Stimulated activated CD4-positive, alpha-beta T cell treated with anti-CD3 and anti-CD28 coated beads, TNF-alpha, amount 100 ng/mL, for 1 hour (primary cell): Measurements from ENCODE around the gene MT1A.
A peak's percentile ranks its signal among the peaks of the same experiment; 100 is the strongest.

Experiments
- DNase-seq, 3 donors: peaks; one replicate each; pipeline ENCODE4 v3.0.0-alpha.2; 2020; ENCODE audit warnings: low read depth in 3 of 3, low spot score in 1 of 3

The MT1A gene

GRCh38 chr16:56637814-56638750 is at the start of gene MT1A:
Gene MT1A, plus strand, starts transcription at chr16:56638666. Its CDS starts 73 bp downstream, at chr16:56638739.
- DNase-seq = no peak

DNA sequence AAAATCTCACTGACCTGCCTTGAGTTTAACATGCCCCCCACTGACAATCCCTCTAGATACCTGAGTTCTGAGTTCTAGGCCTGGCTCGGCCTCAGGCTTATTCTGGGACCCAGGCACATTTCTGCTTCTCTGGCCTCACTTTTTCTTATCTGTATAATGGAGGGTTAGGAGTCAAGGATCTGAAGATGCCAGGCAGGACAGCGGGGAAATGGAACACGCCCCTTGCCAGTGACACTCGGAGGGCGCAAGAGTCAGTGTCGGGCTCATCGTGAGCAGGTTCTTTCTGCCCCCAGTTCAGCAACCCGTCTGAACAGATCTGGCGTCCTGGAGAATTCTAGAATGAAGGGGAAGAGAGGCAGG is 49.7 kb upstream of the MT1A start:
- no peak for DNase-seq

DNA sequence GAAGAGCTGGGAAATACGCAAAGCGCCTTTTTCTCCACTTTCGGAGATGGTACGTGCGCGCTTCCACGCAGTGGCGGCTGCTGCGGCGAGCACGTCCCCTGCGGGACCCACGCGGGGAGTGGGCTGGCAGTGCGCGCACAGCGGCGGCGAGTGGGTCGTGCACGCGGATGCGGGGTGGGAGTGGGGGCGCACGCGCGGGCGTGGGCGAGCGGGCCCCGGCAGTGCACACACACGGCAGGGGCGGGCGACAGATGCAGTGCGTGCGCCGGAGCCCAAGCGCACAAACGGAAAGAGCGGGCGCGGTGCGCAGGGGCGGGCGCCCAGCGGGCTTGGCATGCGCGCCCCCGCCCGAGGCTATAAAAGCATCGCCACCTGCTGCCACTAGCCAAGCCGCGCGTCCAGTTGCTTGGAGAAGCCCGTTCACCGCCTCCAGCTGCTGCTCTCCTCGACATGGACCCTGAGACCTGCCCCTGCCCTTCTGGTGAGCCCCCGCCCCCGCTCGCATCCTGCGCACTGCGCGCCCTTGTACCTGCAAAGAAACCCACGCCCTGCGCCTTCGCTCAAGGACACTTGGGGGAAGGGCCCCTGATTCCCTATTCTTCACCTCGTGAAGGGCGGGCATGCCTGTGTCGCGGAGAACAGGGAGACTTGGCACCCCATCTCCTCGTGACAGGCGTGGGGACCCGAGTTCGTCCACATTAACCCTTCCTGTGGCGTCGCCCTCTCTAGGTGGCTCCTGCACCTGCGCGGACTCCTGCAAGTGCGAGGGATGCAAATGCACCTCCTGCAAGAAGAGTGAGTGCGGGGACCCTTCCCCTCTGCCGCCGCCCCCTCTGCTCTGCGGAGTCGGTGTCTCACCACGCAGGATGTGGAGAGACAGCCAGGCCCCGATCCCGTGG is 49.1 kb upstream of the MT1A start, which contains the start of gene MT3:
Gene MT3, plus strand, starts transcription at position 388 of the 899 bp plus-strand sequence. Its CDS starts 63 bp downstream, at position 451.
- DNase-seq = no peak

- no peak for DNase-seq
These were observed 46.9 kb upstream of the MT1A start for GRCh38 chr16:56591377-56592060.

- DNase-seq = no peak
These were observed 44.7 kb upstream of the MT1A start for GRCh38 chr16:56593573-56594291.

GRCh38 chr16:56594292-56594619 is 44.2 kb upstream of the MT1A start:
- DNase-seq = no peak

GRCh38 chr16:56600398-56600999 is 38.0 kb upstream of the MT1A start:
- DNase-seq = no peak

- no peak for DNase-seq
These were observed 37.1 kb upstream of the MT1A start for GRCh38 chr16:56601325-56601724.

GRCh38 chr16:56603589-56603988 is 34.9 kb upstream of the MT1A start:
- DNase-seq = no peak

DNA sequence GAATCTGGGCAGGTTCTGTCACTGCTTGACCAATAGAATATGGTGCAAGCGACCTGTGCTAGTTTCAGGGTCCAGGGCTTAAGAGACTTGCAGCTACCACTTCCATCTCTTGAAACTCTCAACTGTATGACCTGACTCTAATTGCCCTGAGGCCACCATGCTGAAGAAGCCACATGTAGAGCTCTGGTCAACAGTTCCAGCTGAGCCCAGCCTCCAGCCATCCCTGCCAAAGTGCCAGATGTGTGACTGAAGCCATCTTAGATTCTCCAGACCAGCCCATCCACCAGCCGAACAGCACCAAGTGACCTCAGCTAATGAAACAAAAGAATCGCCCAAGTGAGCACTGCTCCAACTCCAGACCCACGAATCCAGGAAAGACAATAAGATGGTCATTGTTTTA is 33.5 kb upstream of the MT1A start:
- DNase-seq = no peak

GRCh38 chr16:56605475-56605874 is 33.0 kb upstream of the MT1A start:
- DNase-seq = no peak

DNA sequence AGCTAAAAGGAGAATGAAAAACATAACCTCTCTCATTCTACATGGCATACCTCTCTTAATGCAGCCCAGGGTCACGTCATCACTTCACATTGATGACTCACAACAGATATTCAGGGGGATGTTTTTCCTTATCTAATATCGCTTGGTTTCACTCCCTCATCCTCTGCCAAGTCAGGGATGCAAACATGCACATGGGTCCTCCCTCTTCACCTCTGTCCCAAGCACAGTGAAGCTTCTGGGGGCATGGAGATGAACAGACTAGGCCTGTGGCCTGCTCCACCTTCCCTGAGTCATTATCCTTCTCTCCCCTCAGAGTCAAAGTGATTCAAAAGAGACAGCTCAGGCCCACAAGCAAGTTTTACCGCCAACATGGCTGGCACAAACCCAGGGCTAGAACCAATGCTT is 32.4 kb upstream of the MT1A start:
- DNase-seq = no peak

GRCh38 chr16:56606476-56607108 is 31.9 kb upstream of the MT1A start:
- DNase-seq = no peak

- DNase-seq = no peak
These were observed 31.3 kb upstream of the MT1A start for GRCh38 chr16:56607109-56607618.

GRCh38 chr16:56607675-56608042 is 30.8 kb upstream of the MT1A start:
- DNase-seq = no peak

GRCh38 chr16:56608043-56608875 is 30.2 kb upstream of the MT1A start, which contains the start of gene MT2A:
Gene MT2A, plus strand, starts transcription at chr16:56608584. Its CDS starts 72 bp downstream, at chr16:56608656.
- DNase-seq = peak; percentile 63 to 85 (median 69)

DNA sequence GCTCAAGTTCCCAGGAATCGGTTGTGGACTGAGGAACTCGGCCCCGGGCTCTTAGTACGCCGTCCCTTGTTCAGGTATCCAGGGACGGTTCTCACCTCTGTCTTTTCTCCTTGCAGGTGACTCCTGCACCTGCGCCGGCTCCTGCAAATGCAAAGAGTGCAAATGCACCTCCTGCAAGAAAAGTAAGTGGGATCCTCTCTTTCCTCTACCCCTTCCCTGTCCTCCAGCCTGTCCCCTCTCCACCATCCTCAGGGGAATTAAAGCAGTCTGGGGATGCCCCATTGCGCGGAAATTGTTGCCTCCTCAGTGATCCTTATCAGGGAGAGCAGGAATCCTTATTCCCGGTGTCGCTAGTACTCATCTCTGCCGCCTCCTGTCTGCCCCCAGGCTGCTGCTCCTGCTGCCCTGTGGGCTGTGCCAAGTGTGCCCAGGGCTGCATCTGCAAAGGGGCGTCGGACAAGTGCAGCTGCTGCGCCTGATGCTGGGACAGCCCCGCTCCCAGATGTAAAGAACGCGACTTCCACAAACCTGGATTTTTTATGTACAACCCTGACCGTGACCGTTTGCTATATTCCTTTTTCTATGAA is 29.5 kb upstream of the MT1A start:
- DNase-seq = no peak

DNA sequence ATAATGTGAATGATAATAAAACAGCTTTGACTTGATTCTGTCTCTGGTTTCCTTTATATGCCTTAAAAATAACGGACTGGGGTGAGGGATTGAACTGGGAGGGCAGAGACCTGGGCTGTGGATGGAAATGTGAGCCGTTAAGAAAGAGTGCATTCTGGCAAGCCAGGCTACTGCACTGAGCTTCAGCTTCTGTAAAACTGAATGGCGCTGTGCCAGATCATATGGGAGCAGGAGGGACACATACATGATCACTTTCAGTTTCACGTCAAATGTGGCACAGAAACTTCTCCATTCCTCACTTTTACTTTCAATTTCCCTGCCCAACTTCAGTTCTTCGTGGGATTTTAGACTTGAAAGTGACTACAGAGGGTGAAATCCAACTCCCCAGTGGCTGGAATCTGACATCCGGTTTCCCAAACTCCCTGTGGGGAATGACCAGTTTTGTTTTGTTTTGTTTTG is 29.0 kb upstream of the MT1A start:
- DNase-seq = peak in 2 of 3 donors; percentile 37 to 41
